HG03571 (cell line): ENCODE data around the gene ROM1.
"Not testable (repeated sequence)": the region's sequence is repeated elsewhere in the genome, so short reads cannot be mapped to it uniquely, and the experiment has no call there.

Experiments used
- ATAC-seq: cut with Tn5 transposase; IDR thresholded peaks from one replicate; pipeline ENCODE4 v1.9.1; 2021; ENCODE audit not compliant: unreplicated experiment

ROM1 gene

GRCh38 chr11:62585356-62585755, 27.7 kb upstream of the ROM1 start:
- ATAC-seq, result not testable (repeated sequence)

GRCh38 chr11:62588966-62589637, 24.0 kb upstream of the ROM1 start:
- ATAC-seq, result no peak

- ATAC-seq, result peak; percentile 76
Observed at GRCh38 chr11:62591448-62592145, 21.5 kb upstream of the ROM1 start, which contains the start of gene TUT1. Gene TUT1, minus strand, starts transcription at chr11:62591523. Its CDS starts 38 bp downstream, at chr11:62591485.

GRCh38 chr11:62592146-62592815, 20.8 kb upstream of the ROM1 start:
- ATAC-seq, result no peak

- no peak for ATAC-seq
Observed at GRCh38 chr11:62592989-62593421, 20.1 kb upstream of the ROM1 start.

- no peak for ATAC-seq
Observed at GRCh38 chr11:62593434-62594044, 19.5 kb upstream of the ROM1 start.

GRCh38 chr11:62595124-62595523, 17.9 kb upstream of the ROM1 start:
- no peak for ATAC-seq

- ATAC-seq, result peak; percentile 37
Observed at GRCh38 chr11:62599069-62599696, 13.9 kb upstream of the ROM1 start.

- no peak for ATAC-seq
Observed at GRCh38 chr11:62599901-62600300, 13.2 kb upstream of the ROM1 start.

- no peak for ATAC-seq
Observed at GRCh38 chr11:62600367-62601121, 12.5 kb upstream of the ROM1 start.

GRCh38 chr11:62601122-62601371, 12.0 kb upstream of the ROM1 start:
- no peak for ATAC-seq

- ATAC-seq, result peak; percentile 68
Observed at GRCh38 chr11:62601372-62602140, 11.5 kb upstream of the ROM1 start, which contains the start of gene MTA2. Gene MTA2, minus strand, starts transcription at chr11:62601865. Its CDS starts 415 bp downstream, at chr11:62601450.

GRCh38 chr11:62602141-62603071, 10.7 kb upstream of the ROM1 start:
- no peak for ATAC-seq

- ATAC-seq, result no peak
Observed at GRCh38 chr11:62603072-62603408, 10.0 kb upstream of the ROM1 start.

GRCh38 chr11:62603776-62604299, 9.2 kb upstream of the ROM1 start:
- no peak for ATAC-seq

GRCh38 chr11:62604460-62605120, 8.5 kb upstream of the ROM1 start:
- no peak for ATAC-seq

GRCh38 chr11:62605467-62605866, 7.6 kb upstream of the ROM1 start:
- no peak for ATAC-seq

- ATAC-seq, result no peak
Observed at GRCh38 chr11:62605902-62606301, 7.2 kb upstream of the ROM1 start.
